D721Med (cell line): ENCODE results near the gene MYORG.

Source experiments
- DNase-seq: peaks from one replicate; pipeline ENCODE4 v3.0.0; 2011; ENCODE audit warnings: low spot score; ENCODE audit not compliant: insufficient read length
- FAIRE-seq: peaks from 2 replicates; lab custom pipeline; 2011; peaks lifted over from hg19 to GRCh38; lab: Jason Lieb, UNC
- TF ChIP-seq, protein P1 (sequence below): IDR thresholded peaks from 2 replicates; pipeline ENCODE4 v1.5.1; 2012; ENCODE audit warnings: mild to moderate bottlenecking, control low read depth; ENCODE audit not compliant: insufficient read depth; ENCODE audit errors: missing control alignments

The MYORG gene

DNA sequence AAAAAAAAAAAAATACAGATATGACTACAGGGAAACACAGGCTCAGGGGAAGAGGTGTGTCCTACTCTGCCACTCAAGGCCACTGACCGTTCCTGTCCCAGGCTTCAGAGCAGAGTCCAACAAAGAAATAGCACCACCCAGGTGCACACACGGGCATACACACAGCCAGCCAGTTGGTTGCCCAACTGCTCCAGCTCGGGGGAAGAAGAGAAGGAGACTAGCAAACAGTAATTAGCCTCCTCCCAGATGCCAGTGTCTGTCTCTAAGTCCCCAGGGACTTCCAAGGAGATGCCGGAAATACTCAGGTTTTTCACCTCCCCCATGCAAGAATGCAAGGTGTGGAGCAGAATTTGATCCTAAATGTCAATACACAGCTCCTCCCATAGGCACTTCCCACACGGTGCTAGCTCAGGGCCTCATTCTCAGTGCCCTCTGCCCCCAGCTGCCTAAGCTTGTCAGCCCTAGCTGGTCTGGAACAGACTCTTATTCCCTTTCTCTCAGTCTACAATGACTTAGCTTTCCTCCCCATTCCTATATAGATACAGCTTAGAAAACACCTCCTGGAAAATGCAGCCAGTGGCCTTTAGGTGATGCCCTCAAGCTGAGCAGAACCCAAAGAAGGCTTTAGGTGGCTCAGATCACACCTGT lies 1.7 kb downstream of the MYORG start:
- DNase-seq (no peak), FAIRE-seq (no peak)
- TF ChIP-seq, protein P1, sequence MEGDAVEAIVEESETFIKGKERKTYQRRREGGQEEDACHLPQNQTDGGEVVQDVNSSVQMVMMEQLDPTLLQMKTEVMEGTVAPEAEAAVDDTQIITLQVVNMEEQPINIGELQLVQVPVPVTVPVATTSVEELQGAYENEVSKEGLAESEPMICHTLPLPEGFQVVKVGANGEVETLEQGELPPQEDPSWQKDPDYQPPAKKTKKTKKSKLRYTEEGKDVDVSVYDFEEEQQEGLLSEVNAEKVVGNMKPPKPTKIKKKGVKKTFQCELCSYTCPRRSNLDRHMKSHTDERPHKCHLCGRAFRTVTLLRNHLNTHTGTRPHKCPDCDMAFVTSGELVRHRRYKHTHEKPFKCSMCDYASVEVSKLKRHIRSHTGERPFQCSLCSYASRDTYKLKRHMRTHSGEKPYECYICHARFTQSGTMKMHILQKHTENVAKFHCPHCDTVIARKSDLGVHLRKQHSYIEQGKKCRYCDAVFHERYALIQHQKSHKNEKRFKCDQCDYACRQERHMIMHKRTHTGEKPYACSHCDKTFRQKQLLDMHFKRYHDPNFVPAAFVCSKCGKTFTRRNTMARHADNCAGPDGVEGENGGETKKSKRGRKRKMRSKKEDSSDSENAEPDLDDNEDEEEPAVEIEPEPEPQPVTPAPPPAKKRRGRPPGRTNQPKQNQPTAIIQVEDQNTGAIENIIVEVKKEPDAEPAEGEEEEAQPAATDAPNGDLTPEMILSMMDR = no peak

DNA sequence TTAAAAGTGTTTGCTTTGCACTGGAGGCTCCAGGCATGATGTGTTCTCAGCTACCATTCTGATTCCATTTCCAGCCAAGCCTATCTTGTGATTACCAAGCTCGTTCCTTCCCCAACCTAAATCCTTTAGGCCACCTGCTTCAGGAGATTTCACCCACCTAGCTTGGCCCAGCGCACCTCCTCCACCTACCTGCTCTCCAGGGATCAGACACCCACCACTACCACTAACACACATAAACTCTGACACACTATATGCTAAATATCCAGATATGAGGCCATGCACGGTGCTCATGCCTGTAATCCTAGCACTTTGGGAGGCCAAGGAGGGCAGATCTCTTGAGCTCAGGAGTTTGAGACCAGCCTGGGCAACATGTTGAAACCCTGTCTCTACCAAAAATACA lies 2.4 kb downstream of the MYORG start:
- FAIRE-seq (no peak), DNase-seq (no peak)
- TF ChIP-seq, protein P1 = no peak

DNA sequence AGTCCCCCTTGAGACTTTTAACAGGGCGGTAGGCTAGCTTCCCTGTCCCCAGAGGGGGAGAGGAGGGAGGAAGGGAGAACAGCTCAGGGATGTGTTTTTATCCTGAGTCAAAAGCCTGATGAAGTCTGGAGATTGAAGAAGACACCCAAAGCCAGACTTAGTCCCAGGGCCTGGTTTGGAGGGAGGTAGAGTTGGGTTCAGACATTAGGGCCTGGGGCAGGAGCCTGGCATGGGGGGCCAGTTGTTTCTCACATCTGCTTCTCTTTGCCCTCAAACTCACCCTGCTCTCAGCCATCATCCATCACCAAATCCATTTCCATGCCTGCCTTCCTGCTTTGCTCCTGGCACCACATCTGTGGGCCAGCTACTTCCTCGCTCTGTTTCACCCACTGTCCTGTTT lies 2.9 kb downstream of the MYORG start:
- no peak for DNase-seq
- TF ChIP-seq, protein P1 = no peak
- FAIRE-seq = no peak

DNA sequence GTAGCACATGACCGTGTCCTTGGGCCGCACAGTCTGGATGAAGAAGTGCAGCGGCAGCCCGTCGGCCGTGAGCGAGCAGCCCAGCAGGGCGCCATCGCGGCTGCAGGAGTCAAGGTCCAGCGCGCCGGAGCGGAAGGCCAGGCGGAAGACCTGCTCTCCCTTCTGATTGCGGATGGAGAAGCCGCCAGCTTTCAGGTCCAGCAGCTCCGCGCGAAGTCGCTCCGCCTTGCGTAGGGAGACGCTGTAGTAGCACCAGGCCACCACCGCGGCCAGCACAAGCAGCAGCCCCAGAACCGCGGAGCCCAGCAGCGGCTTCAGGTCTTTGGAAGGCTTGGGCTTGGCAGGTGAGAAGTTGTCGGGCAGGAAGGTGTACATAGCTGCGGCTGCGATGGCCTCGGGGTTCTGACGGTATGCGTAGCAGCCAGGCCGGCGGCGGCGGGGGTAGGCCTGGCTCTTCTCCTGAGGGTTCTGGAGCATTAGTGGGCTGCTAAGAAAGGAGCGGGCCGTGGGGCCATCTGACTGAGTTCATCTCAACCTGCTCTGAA lies 4.2 kb downstream of the MYORG start:
- TF ChIP-seq, protein P1 = no peak
- DNase-seq (no peak), FAIRE-seq (no peak)

DNA sequence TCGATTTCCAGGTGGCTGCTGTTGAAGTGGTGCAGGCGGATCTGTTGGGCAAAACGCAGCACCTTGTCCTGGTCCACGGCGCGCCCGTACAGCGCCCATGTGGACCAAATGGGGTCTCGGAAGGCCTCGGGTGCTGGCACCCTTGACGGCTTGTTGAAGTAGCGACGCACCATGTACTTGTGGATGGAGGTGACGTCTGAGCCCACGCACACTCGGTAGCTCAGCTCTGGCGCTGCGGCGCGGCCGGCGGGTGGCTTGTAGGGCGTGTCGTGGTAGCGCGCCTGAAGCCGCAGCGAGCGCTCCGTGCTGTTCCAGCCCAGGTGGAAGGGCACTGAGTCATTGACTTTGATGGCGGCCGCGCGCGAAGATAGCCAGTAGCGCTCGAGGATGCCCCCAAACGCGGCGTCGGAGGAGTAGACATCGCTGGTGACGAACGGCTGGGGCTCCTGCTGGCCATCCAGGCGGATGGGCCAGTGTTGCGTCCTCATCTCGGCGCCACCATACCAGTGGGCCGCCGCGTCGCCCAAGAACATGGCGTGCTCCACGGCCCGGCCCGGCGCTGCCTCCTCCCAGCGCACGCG lies 4.7 kb downstream of the MYORG start:
- no peak for FAIRE-seq
- TF ChIP-seq, protein P1 = no peak
- no peak for DNase-seq

DNA sequence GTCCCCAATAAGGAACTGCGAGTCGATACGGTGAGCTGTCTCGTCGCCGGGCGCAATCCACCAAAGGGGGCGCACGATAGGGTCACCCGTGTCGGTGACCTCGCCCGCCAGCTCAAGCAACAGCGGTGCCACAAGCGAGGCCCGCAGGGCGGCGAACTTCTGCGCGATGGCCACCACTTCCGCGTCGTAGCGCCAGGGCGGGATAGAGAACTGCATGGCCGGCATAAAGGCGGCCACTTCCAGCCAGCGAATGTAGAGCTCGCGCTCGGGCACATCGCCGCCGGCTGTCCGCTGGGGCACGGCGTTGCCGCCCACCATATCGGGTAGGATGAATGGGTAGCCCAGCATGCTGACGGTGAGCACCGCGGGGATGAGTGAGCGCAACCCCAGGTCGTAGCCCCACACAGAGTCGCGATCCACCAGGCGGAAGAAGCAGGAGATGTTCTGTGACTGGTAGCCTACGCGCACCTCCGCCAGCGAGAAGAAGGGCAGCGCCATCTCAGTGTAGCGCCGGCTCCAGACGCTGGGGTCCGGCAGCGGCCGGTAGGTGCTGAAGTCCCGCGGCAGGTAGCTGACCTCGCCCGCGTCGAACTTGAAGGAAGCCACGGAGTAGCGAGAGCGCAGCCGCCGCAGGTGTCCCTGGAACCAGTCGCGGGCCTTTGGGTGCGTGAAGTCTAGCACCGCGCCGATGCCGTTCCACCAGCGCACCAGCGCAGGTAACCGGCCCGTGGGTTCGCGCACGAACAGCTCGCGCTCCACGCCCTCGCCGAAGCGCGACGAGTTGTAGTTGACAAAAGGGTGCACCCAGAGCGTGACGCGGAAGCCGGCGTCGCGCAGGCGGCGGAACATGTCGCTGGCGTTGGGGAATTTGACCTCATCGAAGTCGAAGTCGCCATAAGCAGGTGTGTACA lies 5.5 kb downstream of the MYORG start:
- FAIRE-seq (no peak), DNase-seq (no peak)
- TF ChIP-seq, protein P1 = no peak
